ENCODE results near the gene TRPM1.

DNA sequence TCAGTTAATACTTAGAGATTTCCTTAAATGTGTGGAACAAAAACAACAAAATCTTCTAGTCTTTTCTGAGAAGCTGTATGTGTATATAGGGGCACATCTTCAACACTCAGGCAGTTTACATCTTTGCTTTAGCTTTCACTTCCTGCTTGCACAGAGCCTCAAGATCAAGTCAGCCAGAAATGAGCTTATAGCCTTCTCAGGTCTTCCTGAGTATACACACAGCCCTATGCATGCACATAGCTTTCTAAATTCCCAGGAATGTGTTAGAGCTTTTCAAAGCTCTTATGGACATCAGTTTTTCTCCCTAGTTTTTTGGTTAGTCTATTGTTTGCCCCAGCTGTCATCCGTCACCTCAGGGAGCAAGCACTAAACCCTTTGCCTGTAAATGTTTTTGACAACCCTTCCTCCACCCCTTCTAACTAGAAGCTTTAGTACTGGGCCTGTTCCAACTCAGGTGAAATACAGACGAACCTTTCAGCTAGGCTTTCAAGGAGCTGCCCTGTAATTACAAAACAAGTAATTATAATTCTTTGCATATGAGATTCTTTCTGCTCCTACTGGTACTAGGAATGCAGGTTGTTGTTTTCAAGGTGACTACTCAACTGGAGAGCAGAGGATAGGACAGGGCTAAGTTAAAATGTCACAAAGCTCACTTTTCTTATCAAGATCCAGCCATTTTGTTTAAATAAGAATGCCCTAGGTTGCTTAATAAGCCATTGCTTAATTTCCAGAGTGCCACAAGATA, 87.5 kb downstream of the TRPM1 start:
- TF ChIP-seq, protein P1, sequence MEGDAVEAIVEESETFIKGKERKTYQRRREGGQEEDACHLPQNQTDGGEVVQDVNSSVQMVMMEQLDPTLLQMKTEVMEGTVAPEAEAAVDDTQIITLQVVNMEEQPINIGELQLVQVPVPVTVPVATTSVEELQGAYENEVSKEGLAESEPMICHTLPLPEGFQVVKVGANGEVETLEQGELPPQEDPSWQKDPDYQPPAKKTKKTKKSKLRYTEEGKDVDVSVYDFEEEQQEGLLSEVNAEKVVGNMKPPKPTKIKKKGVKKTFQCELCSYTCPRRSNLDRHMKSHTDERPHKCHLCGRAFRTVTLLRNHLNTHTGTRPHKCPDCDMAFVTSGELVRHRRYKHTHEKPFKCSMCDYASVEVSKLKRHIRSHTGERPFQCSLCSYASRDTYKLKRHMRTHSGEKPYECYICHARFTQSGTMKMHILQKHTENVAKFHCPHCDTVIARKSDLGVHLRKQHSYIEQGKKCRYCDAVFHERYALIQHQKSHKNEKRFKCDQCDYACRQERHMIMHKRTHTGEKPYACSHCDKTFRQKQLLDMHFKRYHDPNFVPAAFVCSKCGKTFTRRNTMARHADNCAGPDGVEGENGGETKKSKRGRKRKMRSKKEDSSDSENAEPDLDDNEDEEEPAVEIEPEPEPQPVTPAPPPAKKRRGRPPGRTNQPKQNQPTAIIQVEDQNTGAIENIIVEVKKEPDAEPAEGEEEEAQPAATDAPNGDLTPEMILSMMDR (IDR thresholded peaks at IDR 0.05): no peak
- no peak for TF ChIP-seq POLR2A (IDR thresholded peaks at IDR 0.05; ENCODE audit: low read depth)
- no peak for TF ChIP-seq EP300 (IDR thresholded peaks at IDR 0.05)
- TF ChIP-seq POLR2AphosphoS5 (IDR thresholded peaks at IDR 0.05): no peak
